ENCODE data around the gene NES.

Gene NES

DNA sequence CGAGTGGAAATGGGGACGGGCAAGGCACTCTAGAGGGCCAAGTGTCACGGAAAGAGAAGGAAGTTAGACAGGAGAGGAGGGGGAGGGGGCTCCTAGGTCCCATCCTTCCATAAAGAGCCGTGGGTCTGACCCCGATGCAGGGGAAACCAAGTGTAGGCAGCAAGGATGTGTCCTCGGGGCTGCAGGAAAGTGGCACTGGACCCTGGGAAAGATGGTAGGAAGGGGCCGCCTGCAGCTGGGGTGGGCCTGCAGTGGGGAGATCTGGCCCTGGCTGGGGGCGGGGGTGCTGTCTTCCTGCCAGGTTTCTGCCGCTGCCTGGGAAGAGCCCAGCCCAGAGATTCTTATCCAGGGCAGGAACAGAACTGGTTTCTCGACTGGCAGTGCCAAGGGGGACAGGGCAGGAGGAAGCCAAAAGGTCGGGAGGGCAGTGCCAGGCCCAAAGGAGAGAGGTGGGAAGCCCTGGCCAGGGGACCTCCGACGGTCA lies 15.3 kb upstream of the NES start:
- Histone ChIP-seq H3K36me3 (ENCODE audit: control insufficient read depth, insufficient read depth, low read length) (no peaks in the 10 kb centered on the region), H3K27me3 (replicated peaks; ENCODE audit: control insufficient read depth, insufficient read depth, low read length, poor library complexity, severe bottlenecking) (peaks cover 43% of the 10 kb centered on the region), H3K27ac (ENCODE audit: insufficient read depth, low read length, poor library complexity, severe bottlenecking) (no peak overlapping the region), H3K4me3 (ENCODE audit: insufficient read depth, low read depth, low read length, poor library complexity, severe bottlenecking) (no peak overlapping the region), H3K9me3 (ENCODE audit: control insufficient read depth, low read length) (no peaks in the 10 kb centered on the region), H3K4me1 (ENCODE audit: control insufficient read depth, insufficient read depth, low read length, poor library complexity, severe bottlenecking) (peaks cover 16% of the 10 kb centered on the region)
- DNase-seq = no peak

DNA sequence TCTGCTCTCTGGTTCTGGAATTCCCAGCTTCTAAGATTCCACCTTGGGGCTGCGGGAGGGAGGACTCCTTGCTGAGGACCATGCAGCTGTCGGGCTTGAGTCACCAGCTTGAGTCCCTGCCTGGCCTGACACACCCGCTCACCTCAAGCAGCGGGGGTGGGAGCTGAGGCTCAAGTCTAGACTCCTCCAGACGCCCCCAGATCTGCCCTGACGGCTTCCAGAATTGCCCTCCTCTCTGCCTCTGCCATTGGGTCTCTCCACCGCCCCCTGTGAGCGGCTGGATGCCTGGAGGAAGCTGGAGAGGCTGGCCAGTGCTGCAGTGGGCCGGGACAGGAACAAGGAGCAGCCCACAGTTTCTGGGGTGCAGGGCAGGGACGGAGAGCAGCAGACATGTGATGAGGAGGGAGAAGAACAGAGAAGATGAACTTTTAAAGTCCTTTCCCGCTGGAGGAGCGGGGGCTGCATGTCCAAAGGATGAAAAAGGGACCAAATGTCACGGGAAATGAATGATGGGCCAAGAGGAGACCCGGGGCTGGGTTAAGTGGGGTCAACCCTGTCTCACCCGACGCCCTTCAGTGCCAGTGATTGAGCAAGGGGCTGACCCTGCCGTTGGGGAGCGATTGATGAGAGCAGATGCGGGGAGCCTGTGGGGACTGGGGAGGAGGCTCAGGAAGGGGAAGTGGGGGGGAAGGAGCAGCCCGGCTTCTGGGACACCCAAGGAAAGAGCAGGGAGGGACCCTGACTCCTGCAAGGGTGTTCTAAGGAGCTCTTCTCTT lies 14.6 kb upstream of the NES start:
- Histone ChIP-seq H3K4me3 (ENCODE audit: insufficient read depth, low read depth, low read length, poor library complexity, severe bottlenecking) (no peak overlapping the region), H3K27me3 (replicated peaks; ENCODE audit: control insufficient read depth, insufficient read depth, low read length, poor library complexity, severe bottlenecking) (peaks cover 43% of the 10 kb centered on the region), H3K27ac (ENCODE audit: insufficient read depth, low read length, poor library complexity, severe bottlenecking) (no peak overlapping the region), H3K4me1 (ENCODE audit: control insufficient read depth, insufficient read depth, low read length, poor library complexity, severe bottlenecking) (peaks cover 16% of the 10 kb centered on the region), H3K36me3 (ENCODE audit: control insufficient read depth, insufficient read depth, low read length) (no peaks in the 10 kb centered on the region), H3K9me3 (ENCODE audit: control insufficient read depth, low read length) (no peaks in the 10 kb centered on the region)
- no peak for DNase-seq

DNA sequence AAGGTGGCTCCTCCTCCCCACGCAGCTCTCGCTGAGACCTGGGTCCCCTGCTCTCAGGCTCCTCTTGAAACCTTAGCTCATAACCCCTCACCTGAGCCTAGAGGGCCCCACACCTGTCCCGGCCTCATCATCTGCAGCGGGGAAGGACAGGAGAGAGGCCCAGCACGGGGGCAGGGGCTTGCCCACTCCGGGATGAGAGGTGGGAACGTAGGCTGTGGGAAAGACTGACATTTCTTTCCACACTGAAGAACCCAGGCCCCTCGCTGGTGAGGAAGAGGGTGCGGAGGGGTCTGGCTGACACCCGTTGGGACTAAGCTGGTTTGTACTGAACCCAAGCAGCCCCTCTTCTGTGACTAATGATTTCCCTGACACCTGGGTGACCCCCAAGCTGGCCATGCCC lies 14.0 kb upstream of the NES start:
- H3K27me3 ChIP-seq (replicated peaks; ENCODE audit: control insufficient read depth, insufficient read depth, low read length, poor library complexity, severe bottlenecking) = peaks cover 43% of the 10 kb centered on the region
- H3K4me1 ChIP-seq (ENCODE audit: control insufficient read depth, insufficient read depth, low read length, poor library complexity, severe bottlenecking) = peaks cover 16% of the 10 kb centered on the region
- H3K9me3 ChIP-seq (ENCODE audit: control insufficient read depth, low read length) = no peaks in the 10 kb centered on the region
- H3K27ac ChIP-seq (ENCODE audit: insufficient read depth, low read length, poor library complexity, severe bottlenecking) = no peak overlapping the region
- DNase-seq = no peak
- no peaks in the 10 kb centered on the region for H3K36me3 ChIP-seq (ENCODE audit: control insufficient read depth, insufficient read depth, low read length)
- no peak overlapping the region for H3K4me3 ChIP-seq (ENCODE audit: insufficient read depth, low read depth, low read length, poor library complexity, severe bottlenecking)

DNA sequence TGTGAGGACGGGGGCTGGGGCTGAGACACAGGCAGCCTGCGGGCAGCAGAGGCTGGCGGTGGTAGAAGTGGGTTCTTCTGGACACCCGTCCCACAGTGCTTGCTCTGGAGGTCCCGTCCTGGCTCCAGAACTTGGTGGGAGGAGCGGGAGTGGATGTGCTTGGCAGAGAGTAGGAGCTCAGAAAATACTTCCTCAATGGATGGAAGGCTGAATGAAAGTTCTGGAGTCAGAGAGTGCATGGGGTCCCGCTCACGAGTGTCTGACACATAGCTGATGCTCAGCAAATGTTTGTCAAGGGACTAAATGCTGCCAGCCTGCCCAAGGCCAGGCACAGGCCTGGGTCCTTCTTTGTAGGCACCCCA lies 13.4 kb upstream of the NES start:
- Histone ChIP-seq H3K4me3 (ENCODE audit: insufficient read depth, low read depth, low read length, poor library complexity, severe bottlenecking) (no peak overlapping the region), H3K36me3 (ENCODE audit: control insufficient read depth, insufficient read depth, low read length) (no peaks in the 10 kb centered on the region), H3K4me1 (ENCODE audit: control insufficient read depth, insufficient read depth, low read length, poor library complexity, severe bottlenecking) (peaks cover 16% of the 10 kb centered on the region)

DNA sequence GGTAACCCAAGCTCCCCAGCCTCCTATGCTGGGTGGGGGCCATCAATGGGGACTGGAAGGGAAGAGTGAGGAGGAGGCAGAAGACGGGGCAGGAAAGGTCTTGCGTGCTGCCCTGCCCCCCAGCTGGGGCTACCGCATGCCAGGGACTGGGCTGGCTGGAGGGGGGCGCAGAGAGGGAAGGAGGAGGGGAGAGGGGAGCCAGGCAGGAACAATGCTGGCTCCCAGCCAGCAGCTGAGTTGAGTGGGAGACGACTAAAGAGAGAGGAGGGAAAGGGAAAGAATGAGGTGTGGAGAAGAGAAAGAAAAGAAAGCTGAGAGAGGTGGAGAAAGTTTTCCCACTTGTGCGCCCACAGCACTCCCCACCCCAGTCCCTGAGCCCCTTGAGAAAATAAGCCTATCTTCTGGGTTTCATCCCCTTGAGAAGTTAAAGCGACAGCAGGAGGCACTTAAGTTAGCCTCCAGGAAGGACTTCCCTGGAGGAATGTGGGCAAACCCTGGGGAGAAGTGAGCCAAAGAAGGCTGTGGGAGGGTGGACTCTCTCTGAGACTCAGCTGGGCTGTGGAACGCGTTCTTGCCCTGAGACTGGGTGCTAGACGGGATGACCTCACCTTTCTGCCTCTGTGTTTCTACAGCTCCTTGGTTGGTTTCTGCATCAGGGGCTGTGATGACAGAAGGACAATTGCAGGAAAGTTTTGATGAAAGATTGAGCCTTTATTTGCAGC lies 12.9 kb upstream of the NES start:
- Histone ChIP-seq H3K27ac (ENCODE audit: insufficient read depth, low read length, poor library complexity, severe bottlenecking) (no peak overlapping the region), H3K4me1 (ENCODE audit: control insufficient read depth, insufficient read depth, low read length, poor library complexity, severe bottlenecking) (peaks cover 16% of the 10 kb centered on the region), H3K9me3 (ENCODE audit: control insufficient read depth, low read length) (no peaks in the 10 kb centered on the region), H3K27me3 (replicated peaks; ENCODE audit: control insufficient read depth, insufficient read depth, low read length, poor library complexity, severe bottlenecking) (peaks cover 43% of the 10 kb centered on the region), H3K4me3 (ENCODE audit: insufficient read depth, low read depth, low read length, poor library complexity, severe bottlenecking) (no peak overlapping the region), H3K36me3 (ENCODE audit: control insufficient read depth, insufficient read depth, low read length) (no peaks in the 10 kb centered on the region)
- no peak for DNase-seq

More for the DNA sequence above, 13.4 kb upstream of the NES start:
- Histone ChIP-seq H3K9me3 (ENCODE audit: control insufficient read depth, low read length) (no peaks in the 10 kb centered on the region), H3K27ac (ENCODE audit: insufficient read depth, low read length, poor library complexity, severe bottlenecking) (no peak overlapping the region), H3K27me3 (replicated peaks; ENCODE audit: control insufficient read depth, insufficient read depth, low read length, poor library complexity, severe bottlenecking) (peaks cover 43% of the 10 kb centered on the region)
- DNase-seq = no peak

DNA sequence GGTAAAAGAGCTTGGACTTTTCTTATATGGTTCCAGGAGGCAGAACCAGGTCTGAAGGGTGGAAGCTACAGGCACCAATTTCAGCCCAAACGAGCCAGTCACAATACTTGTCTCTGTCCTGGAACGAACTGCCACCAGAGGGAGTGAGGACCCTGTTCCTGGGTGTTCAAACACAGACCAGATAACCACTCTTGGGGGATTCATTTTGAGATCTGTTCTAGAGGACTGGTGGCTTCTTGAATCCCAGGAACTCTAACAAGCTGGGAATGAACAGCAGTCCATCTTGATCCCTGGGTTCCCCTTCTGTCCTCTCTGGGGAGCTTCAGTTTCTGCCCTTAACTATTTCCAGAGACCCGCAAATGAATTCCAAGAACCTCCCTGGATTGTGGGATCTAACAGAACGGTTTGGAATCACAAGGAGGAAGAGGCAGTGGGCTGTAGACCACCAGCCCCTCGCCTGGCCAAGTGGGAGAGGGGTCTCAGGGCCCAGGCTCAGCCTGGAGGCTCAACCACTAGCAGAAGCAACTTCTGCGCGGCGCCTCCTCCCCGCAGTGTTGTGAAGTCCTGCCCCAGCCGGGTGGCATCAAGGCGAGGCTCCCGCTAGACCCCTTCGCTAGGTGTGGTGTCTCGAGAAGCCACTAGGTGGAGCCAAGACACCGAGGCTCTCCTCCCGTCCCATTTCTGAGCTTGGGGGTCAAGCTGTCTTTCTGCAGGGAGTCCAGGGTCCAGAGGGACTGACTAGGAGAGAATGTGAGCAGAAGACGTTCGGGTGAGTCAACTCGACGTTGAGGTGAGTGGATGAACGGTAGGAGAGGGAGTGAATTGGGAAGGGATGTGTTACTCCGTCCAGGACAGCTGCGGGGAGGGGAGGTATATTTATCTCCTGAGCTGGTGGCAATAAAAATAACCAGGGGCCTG lies 12.1 kb upstream of the NES start:
- no peaks in the 10 kb centered on the region for H3K9me3 ChIP-seq (ENCODE audit: control insufficient read depth, low read length)
- H3K4me3 ChIP-seq (ENCODE audit: insufficient read depth, low read depth, low read length, poor library complexity, severe bottlenecking) = no peak overlapping the region
- peaks cover 43% of the 10 kb centered on the region for H3K27me3 ChIP-seq (replicated peaks; ENCODE audit: control insufficient read depth, insufficient read depth, low read length, poor library complexity, severe bottlenecking)
- peaks cover 18% of the 10 kb centered on the region for H3K4me1 ChIP-seq (ENCODE audit: control insufficient read depth, insufficient read depth, low read length, poor library complexity, severe bottlenecking)
- H3K36me3 ChIP-seq (ENCODE audit: control insufficient read depth, insufficient read depth, low read length) = no peaks in the 10 kb centered on the region
- no peak overlapping the region for H3K27ac ChIP-seq (ENCODE audit: insufficient read depth, low read length, poor library complexity, severe bottlenecking)
- DNase-seq = peak; percentile 54 to 64 (median 55)

GRCh38 chr1:156684227-156684782 lies 7.1 kb upstream of the NES start:
- no peaks in the 10 kb centered on the region for H3K9me3 ChIP-seq (ENCODE audit: control insufficient read depth, low read length)
- no peak overlapping the region for H3K4me3 ChIP-seq (ENCODE audit: insufficient read depth, low read depth, low read length, poor library complexity, severe bottlenecking)
- no peak for DNase-seq
- H3K4me1 ChIP-seq (ENCODE audit: control insufficient read depth, insufficient read depth, low read length, poor library complexity, severe bottlenecking) = peaks cover 7% of the 10 kb centered on the region
- no peaks in the 10 kb centered on the region for H3K36me3 ChIP-seq (ENCODE audit: control insufficient read depth, insufficient read depth, low read length)
- peaks cover 11% of the 10 kb centered on the region for H3K27me3 ChIP-seq (replicated peaks; ENCODE audit: control insufficient read depth, insufficient read depth, low read length, poor library complexity, severe bottlenecking)
- H3K27ac ChIP-seq (ENCODE audit: insufficient read depth, low read length, poor library complexity, severe bottlenecking) = no peak overlapping the region

DNA sequence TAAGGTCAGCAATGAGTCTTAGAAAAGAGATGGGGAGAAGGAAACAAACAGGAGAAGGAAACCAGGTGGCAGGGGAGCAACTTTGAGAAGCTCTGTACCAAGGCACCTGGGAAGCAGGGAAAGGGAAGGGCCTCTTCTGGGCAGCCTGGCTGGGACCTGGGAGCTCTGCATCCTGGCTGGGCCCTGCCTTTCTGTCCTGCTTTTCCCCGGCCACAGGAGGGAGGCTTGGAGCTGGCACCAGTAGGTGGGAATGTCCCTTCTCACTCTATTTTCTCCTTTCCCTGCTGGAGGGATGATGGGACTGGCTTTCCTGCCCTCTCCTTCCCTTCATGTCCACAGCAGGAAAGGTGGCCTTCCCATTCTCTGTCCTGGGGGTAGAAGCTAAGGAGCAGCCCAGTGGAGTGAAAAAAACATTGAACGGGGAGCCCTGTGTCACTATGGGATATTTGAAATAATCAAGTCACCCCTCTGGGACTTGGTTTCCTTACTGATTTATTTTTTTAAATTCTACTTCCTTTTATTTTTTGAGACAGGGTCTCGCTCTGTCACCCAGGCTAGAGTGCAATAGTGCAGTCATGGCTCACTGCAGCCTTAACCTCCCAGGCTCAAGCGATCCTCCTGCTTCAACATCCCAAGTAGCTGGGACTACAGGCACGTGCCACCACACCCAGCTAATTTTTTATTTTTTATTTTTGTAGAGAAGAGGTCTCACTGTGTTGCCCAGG lies 5.1 kb upstream of the NES start:
- H3K4me3 ChIP-seq (ENCODE audit: insufficient read depth, low read depth, low read length, poor library complexity, severe bottlenecking) = no peak overlapping the region
- peaks cover 13% of the 10 kb centered on the region for H3K4me1 ChIP-seq (ENCODE audit: control insufficient read depth, insufficient read depth, low read length, poor library complexity, severe bottlenecking)
- no peak overlapping the region for H3K27ac ChIP-seq (ENCODE audit: insufficient read depth, low read length, poor library complexity, severe bottlenecking)
- H3K36me3 ChIP-seq (ENCODE audit: control insufficient read depth, insufficient read depth, low read length) = no peaks in the 10 kb centered on the region
- H3K9me3 ChIP-seq (ENCODE audit: control insufficient read depth, low read length) = no peaks in the 10 kb centered on the region
- DNase-seq = no peak
- peaks cover 29% of the 10 kb centered on the region for H3K27me3 ChIP-seq (replicated peaks; ENCODE audit: control insufficient read depth, insufficient read depth, low read length, poor library complexity, severe bottlenecking)
